Measurements from ENCODE around the gene PLXNA4.

- TF ChIP-seq CTCF (IDR thresholded peaks at IDR 0.05): no peak
- TF ChIP-seq POLR2A (IDR thresholded peaks at IDR 0.05): no peak
Measured at GRCh38 chr7:132423594-132424200, 152.6 kb downstream of the PLXNA4 start.

Data from vagina (tissue), 2 donors.